HepG2 (cell line): ENCODE results near the gene PSMB10. TPM values are rescaled to one million over a fixed set of nuclear protein-coding genes. Genes with fewer than 3 reads are reported as not detected.

Source experiments
- ARID5B ChIP-seq: IDR thresholded peaks from 2 replicates; pipeline ENCODE4 v1.4.0; 2020; ENCODE audit warnings: mild to moderate bottlenecking, missing genetic modification reagents
- DNMT1 ChIP-seq: sonication (generic); formaldehyde crosslinking; IDR thresholded peaks from 2 replicates; pipeline ENCODE4 v1.5.1; 2020; ENCODE audit warnings: mild to moderate bottlenecking, missing genetic modification reagents
- DRAP1 ChIP-seq: IDR thresholded peaks from 2 replicates; pipeline ENCODE4 v1.6.1; 2016; ENCODE audit warnings: missing genetic modification reagents, missing compliant biosample characterization
- GTF2F1 ChIP-seq: fragments of 150-350 bp; IDR thresholded peaks from 2 replicates; pipeline ENCODE4 v1.6.1; 2014; ENCODE audit warnings: low read length
- HNRNPL ChIP-seq: fragments of 200-400 bp; formaldehyde crosslinking; IDR thresholded peaks from 2 replicates; pipeline ENCODE4 v1.6.1; 2017; ENCODE audit warnings: mild to moderate bottlenecking, low read depth, low read length
- KAT7 ChIP-seq: IDR thresholded peaks from 2 replicates; pipeline ENCODE4 v1.6.1; 2018; ENCODE audit warnings: borderline replicate concordance, missing compliant biosample characterization
- MAF1 ChIP-seq: sonication (generic); formaldehyde crosslinking; IDR thresholded peaks from 2 replicates; pipeline ENCODE4 v1.5.0; 2020; ENCODE audit warnings: missing genetic modification reagents, borderline replicate concordance
- PHF20 ChIP-seq: sonication (generic); formaldehyde crosslinking; IDR thresholded peaks from 2 replicates; pipeline ENCODE4 v1.5.0; 2020; ENCODE audit warnings: mild to moderate bottlenecking, missing genetic modification reagents
- TBP ChIP-seq: sonication (generic); formaldehyde crosslinking; IDR thresholded peaks from 2 replicates; pipeline ENCODE4 v1.5.0; 2020; ENCODE audit warnings: missing genetic modification reagents
- THAP8 ChIP-seq: sonication (generic); formaldehyde crosslinking; IDR thresholded peaks from 2 replicates; pipeline ENCODE4 v1.5.1; 2020; ENCODE audit warnings: missing genetic modification reagents, mild to moderate bottlenecking, borderline replicate concordance
- TRAFD1 ChIP-seq: sonication (generic); formaldehyde crosslinking; IDR thresholded peaks from 2 replicates; pipeline ENCODE4 v1.5.1; 2020; ENCODE audit warnings: missing genetic modification reagents, mild to moderate bottlenecking, borderline replicate concordance
- ZBTB33 ChIP-seq: sonication (generic); formaldehyde crosslinking; IDR thresholded peaks from 2 replicates; pipeline ENCODE4 v1.4.0; 2020; ENCODE audit warnings: missing genetic modification reagents
- ZNF3 ChIP-seq: IDR thresholded peaks from 2 replicates; pipeline ENCODE4 v1.7.0; 2017; ENCODE audit warnings: inconsistent platforms
- ZNF331 ChIP-seq: sonication (generic); formaldehyde crosslinking; IDR thresholded peaks from 2 replicates; pipeline ENCODE4 v1.4.0; 2020; ENCODE audit warnings: missing genetic modification reagents
- ZNF335 ChIP-seq: sonication (generic); formaldehyde crosslinking; IDR thresholded peaks from 2 replicates; pipeline ENCODE4 v1.4.0; 2020; ENCODE audit warnings: missing genetic modification reagents
- ZNF430 ChIP-seq: sonication (generic); formaldehyde crosslinking; IDR thresholded peaks from 2 replicates; pipeline ENCODE4 v1.9.0; 2021; ENCODE audit warnings: mild to moderate bottlenecking, missing genetic modification reagents
- ZNF543 ChIP-seq: sonication (generic); formaldehyde crosslinking; IDR thresholded peaks from 2 replicates; pipeline ENCODE4 v1.4.0; 2020; ENCODE audit warnings: mild to moderate bottlenecking, missing genetic modification reagents
- ZNF761 ChIP-seq: sonication (generic); formaldehyde crosslinking; conservative IDR thresholded peaks from 2 replicates; pipeline ENCODE4 v1.4.0; 2020; ENCODE audit warnings: mild to moderate bottlenecking, missing genetic modification reagents
- ZNF850 ChIP-seq: sonication (generic); formaldehyde crosslinking; conservative IDR thresholded peaks from 2 replicates; pipeline ENCODE4 v1.9.0; 2021; ENCODE audit warnings: mild to moderate bottlenecking, missing genetic modification reagents
- ZSCAN20 ChIP-seq: sonication (generic); formaldehyde crosslinking; IDR thresholded peaks from 2 replicates; pipeline ENCODE4 v1.4.0; 2020; ENCODE audit warnings: missing genetic modification reagents, mild to moderate bottlenecking, borderline replicate concordance
- ZZZ3 ChIP-seq: sonication (generic); formaldehyde crosslinking; IDR thresholded peaks from 2 replicates; pipeline ENCODE4 v1.4.0; 2020; ENCODE audit warnings: missing genetic modification reagents, mild to moderate bottlenecking, borderline replicate concordance
- polyA plus RNA-seq, 8 experiments: library from polyadenylated mRNA; depleted of rRNA in 3 of 8; stranded (reverse) in 7 of 8; unstranded in 1 of 8; fragments of >200 nt; fragmentation: Illumina TruSeq in 4 of 8; extraction: Trizol in 4 of 8; gene quantifications; 2 replicates each; pipeline versions ENCODE4 v1.2.1 to v1.2.3, GENCODE V29; 2011 to 2016; ENCODE audit warnings: low read depth in 4 of 8, missing spikeins in 1 of 8, mixed read lengths in 1 of 8; ENCODE audit not compliant: insufficient read depth in 1 of 8
- total RNA-seq, 5 experiments: library from RNA; depleted of rRNA; stranded (reverse); fragments of >200 nt; fragmentation: Illumina TruSeq; extraction: Trizol; gene quantifications; 2 replicates each; pipeline ENCODE4 v1.2.3, GENCODE V29; 2016; ENCODE audit warnings: low read depth in 1 of 5

Gene PSMB10
- total and polyA plus RNA-seq, 2 of the 13 experiments (the other 11 are each of a cell fraction or from before 2014, with no cell fraction given), result 12.7 to 65.9 TPM

GRCh38 chr16:67942510-67943255 lies 6.0 kb upstream of the PSMB10 start (continued):
- peak; percentile 7; the same call in 1 of the 2 replicates for TF ChIP-seq ARID5B (CRISPR knock-in tag)
- peak; percentile 34; the same call in 1 of the 2 replicates for TF ChIP-seq ZNF331 (CRISPR knock-in tag)
- peak; percentile 32; the same call in 1 of the 2 replicates for TF ChIP-seq PHF20 (CRISPR knock-in tag)
- TF ChIP-seq ZSCAN20, result no peak
- TF ChIP-seq ZZZ3 (CRISPR knock-in tag), result no peak; the same call in none of the 2 replicates
- TF ChIP-seq HNRNPL, result peak; percentile 71; the same call in 1 of the 2 replicates
- no peak for TF ChIP-seq MAF1 (CRISPR knock-in tag)
- peak; percentile 69; the same call in 1 of the 2 replicates for TF ChIP-seq KAT7
- no peak for TF ChIP-seq ZNF3 (CRISPR knock-in tag)
- TF ChIP-seq THAP8 (CRISPR knock-in tag), result no peak; the same call in 1 of the 2 replicates
- no peak for TF ChIP-seq GTF2F1
- no peak for TF ChIP-seq TRAFD1 (CRISPR knock-in tag)
- peak; percentile 77; the same call in 1 of the 2 replicates for TF ChIP-seq ZNF543 (CRISPR knock-in tag)
- TF ChIP-seq ZNF761 (CRISPR knock-in tag), result peak; percentile 23; the same call in 1 of the 2 replicates
- TF ChIP-seq ZNF430, result no peak; the same call in none of the 2 replicates
- TF ChIP-seq DRAP1 (CRISPR knock-in tag), result no peak
- no peak for TF ChIP-seq TBP (CRISPR knock-in tag)
- TF ChIP-seq ZBTB33 (CRISPR knock-in tag), result peak; percentile 87
- TF ChIP-seq ZNF850 (CRISPR knock-in tag), result no peak
- TF ChIP-seq ZNF335 (CRISPR knock-in tag), result no peak
- no peak for TF ChIP-seq DNMT1 (CRISPR knock-in tag)
